Sigmoid colon (tissue), 7 donors: ENCODE results near the gene SCAF1. TPM values are rescaled to one million over a fixed set of nuclear protein-coding genes. Genes with fewer than 3 reads are reported as not detected.

ENCODE experiments used
- DNase-seq: peaks from one replicate; pipeline ENCODE4 v3.0.0-alpha.2; 2019
- H3K27ac ChIP-seq, 4 donors: fragments of 200-600 bp; sonication (generic); one replicate each; pipeline ENCODE4 v1.5.1; 2016 to 2019; ENCODE audit warnings: mild to moderate bottlenecking in 1 of 4
- H3K27me3 ChIP-seq, 3 donors: fragments of 200-600 bp; sonication (generic); one replicate each; pipeline ENCODE4 v1.5.1; 2019; ENCODE audit warnings: mild to moderate bottlenecking in 1 of 3
- H3K36me3 ChIP-seq, 4 donors: fragments of 200-600 bp; sonication (generic); one replicate each; pipeline ENCODE4 v1.5.1; 2016 to 2019
- H3K4me1 ChIP-seq, 4 donors: fragments of 200-600 bp; sonication (generic); one replicate each; pipeline ENCODE4 v1.5.1; 2017 to 2019
- H3K4me3 ChIP-seq, 4 donors: fragments of 200-600 bp; sonication (generic); one replicate each; pipeline ENCODE4 v1.5.1; 2017 to 2019; ENCODE audit warnings: mild to moderate bottlenecking in 2 of 4, moderate library complexity in 1 of 4
- H3K9me3 ChIP-seq, 4 donors: fragments of 200-600 bp in 3 of 4; sonication (generic) in 3 of 4; one replicate each; pipeline versions ENCODE4 v1.5.1 to v1.6.1; 2013 to 2019
- CTCF ChIP-seq, 4 experiments: fragments of 450-650 bp in 3 of 4; fragments of 200-600 bp in 1 of 4; IDR thresholded peaks; one replicate each; pipeline ENCODE4 v1.5.1; 2016 to 2019; ENCODE audit warnings: antibody characterized with exemption in 4 of 4, mild to moderate bottlenecking in 3 of 4, moderate library complexity in 2 of 4
- EP300 ChIP-seq, 4 donors: sonication (generic); formaldehyde crosslinking; IDR thresholded peaks; one replicate each; pipeline ENCODE4 v1.6.1; 2017; ENCODE audit warnings: antibody characterized with exemption in 4 of 4
- POLR2A ChIP-seq, 2 donors: fragments of 450-650 bp; IDR thresholded peaks; one replicate each; pipeline ENCODE4 v1.6.1; 2016; ENCODE audit warnings: antibody characterized with exemption in 2 of 2, mild to moderate bottlenecking in 2 of 2, moderate library complexity in 2 of 2
- POLR2AphosphoS5 ChIP-seq, 4 donors: sonication (generic); formaldehyde crosslinking; IDR thresholded peaks; one replicate each; pipeline ENCODE4 v1.6.1; 2017; ENCODE audit warnings: antibody characterized with exemption in 4 of 4
- WGBS, 2 donors: extraction: QIAGEN DNeasy Blood & Tissue Kit; methylation state at CpG; one replicate each; pipeline ENCODE4 v1.1.7; 2013; 5-methylcytosine and 5-hydroxymethylcytosine counted together
- intact Hi-C: fragments of 100-400 bp; cut with DNase I; formaldehyde crosslinking; loops from one replicate; pipeline ENCODE4 v1.15.1; 2023
- polyA plus RNA-seq, 3 donors: library from polyadenylated mRNA; stranded (reverse); fragments of 200-250 nt; gene quantifications; one replicate each; pipeline ENCODE4 v1.2.3, GENCODE V29; 2013
- total RNA-seq, 4 donors: library from RNA; depleted of rRNA; stranded (reverse); fragments of >200 nt; gene quantifications; one replicate each; pipeline ENCODE4 v1.1.0, GENCODE V29; 2016
- donor health status: healthy with polysubstance abuse.
- donor health status: Bipolar disorder and iron deficiency.
- donor health status: healthy.

The SCAF1 gene
- total and polyA plus RNA-seq, 7 donors, result 9.0 to 30.8 (median 13.3) TPM

- Histone ChIP-seq H3K27ac (no peak overlapping the region), H3K27me3 (peaks cover 2 to 12% (median 11%) of the 10 kb centered on the region in 3 donors), H3K36me3 (no peaks in the 10 kb centered on the region), H3K4me3 (no peak overlapping the region), H3K4me1 (peaks cover 0 to 7% (median 5%) of the 10 kb centered on the region in 4 donors), H3K9me3 (no peaks in the 10 kb centered on the region)
- TF ChIP-seq CTCF (IDR thresholded peaks at IDR 0.05), result no peak
- no peak for TF ChIP-seq POLR2A (IDR thresholded peaks at IDR 0.05)
- TF ChIP-seq EP300 (IDR thresholded peaks at IDR 0.05), result no peak
- TF ChIP-seq POLR2AphosphoS5 (IDR thresholded peaks at IDR 0.05), result no peak
- intact Hi-C loops, result no loop called here
- no peak for DNase-seq
- WGBS, 2 donors, result 83 to 84% methylated on average over 6 of the region's 6 CpGs
Measured at GRCh38 chr19:49696115-49696514, 54.1 kb downstream of the SCAF1 start.

- DNase-seq, result no peak
- Histone ChIP-seq H3K4me3 (no peak overlapping the region), H3K9me3 (no peaks in the 10 kb centered on the region), H3K36me3 (no peaks in the 10 kb centered on the region), H3K4me1 (no peaks in the 10 kb centered on the region), H3K27me3 (peaks cover 0 to 10% (median 8%) of the 10 kb centered on the region in 3 donors), H3K27ac (no peak overlapping the region)
- WGBS, 2 donors, result 87 to 94% methylated on average over 7 of the region's 7 CpGs
- TF ChIP-seq POLR2AphosphoS5 (IDR thresholded peaks at IDR 0.05) (no peak), CTCF (IDR thresholded peaks at IDR 0.05) (no peak), POLR2A (IDR thresholded peaks at IDR 0.05) (no peak), EP300 (IDR thresholded peaks at IDR 0.05) (no peak)
- intact Hi-C loops, result no loop called here
Measured at GRCh38 chr19:49696865-49697264, 54.9 kb downstream of the SCAF1 start.

- H3K9me3 ChIP-seq, result no peaks in the 10 kb centered on the region
- no peak for TF ChIP-seq EP300 (IDR thresholded peaks at IDR 0.05)
- TF ChIP-seq POLR2AphosphoS5 (IDR thresholded peaks at IDR 0.05), result no peak
- no peak for TF ChIP-seq POLR2A (IDR thresholded peaks at IDR 0.05)
- TF ChIP-seq CTCF (IDR thresholded peaks at IDR 0.05), result no peak
Measured at GRCh38 chr19:49699364-49699763, 57.4 kb downstream of the SCAF1 start.

GRCh38 chr19:49700563-49700962 lies 58.6 kb downstream of the SCAF1 start:
- Histone ChIP-seq H3K9me3 (no peaks in the 10 kb centered on the region), H3K4me1 (no peaks in the 10 kb centered on the region), H3K27me3 (peaks cover 0 to 6% (median 6%) of the 10 kb centered on the region in 3 donors), H3K36me3 (no peaks in the 10 kb centered on the region), H3K4me3 (no peak overlapping the region), H3K27ac (no peak overlapping the region)
- intact Hi-C loops, result no loop called here
- TF ChIP-seq POLR2AphosphoS5 (IDR thresholded peaks at IDR 0.05) (no peak), POLR2A (IDR thresholded peaks at IDR 0.05) (no peak), CTCF (IDR thresholded peaks at IDR 0.05) (no peak), EP300 (IDR thresholded peaks at IDR 0.05) (no peak)
- no peak for DNase-seq
- 53 to 65% methylated on average over 11 of the region's 11 CpGs for WGBS, 2 donors

More at GRCh38 chr19:49699364-49699763, 57.4 kb downstream of the SCAF1 start:
- no peak overlapping the region for H3K27ac ChIP-seq
- H3K36me3 ChIP-seq, result no peaks in the 10 kb centered on the region
- WGBS, 2 donors, result 68 to 85% methylated on average over 5 of the region's 5 CpGs
- no peak overlapping the region for H3K4me3 ChIP-seq
- intact Hi-C loops, result no loop called here
- DNase-seq, result no peak
- H3K4me1 ChIP-seq, result no peaks in the 10 kb centered on the region
- peaks cover 0 to 6% (median 6%) of the 10 kb centered on the region in 3 donors for H3K27me3 ChIP-seq

- Histone ChIP-seq H3K9me3 (no peaks in the 10 kb centered on the region), H3K36me3 (no peaks in the 10 kb centered on the region), H3K27me3 (peaks cover 0 to 6% (median 6%) of the 10 kb centered on the region in 3 donors), H3K4me3 (no peak overlapping the region), H3K27ac (no peak overlapping the region), H3K4me1 (no peaks in the 10 kb centered on the region)
- no peak for DNase-seq
- TF ChIP-seq EP300 (IDR thresholded peaks at IDR 0.05) (no peak), POLR2A (IDR thresholded peaks at IDR 0.05) (no peak), CTCF (IDR thresholded peaks at IDR 0.05) (no peak), POLR2AphosphoS5 (IDR thresholded peaks at IDR 0.05) (no peak)
- 17 to 47% methylated on average over 40 of the region's 40 CpGs for WGBS, 2 donors
- intact Hi-C loops, result no loop called here
Measured at GRCh38 chr19:49701271-49701786, 59.3 kb downstream of the SCAF1 start.
